Breast epithelium (tissue), 4 donors: ENCODE results near the gene TAL1. TPM values are rescaled to one million over a fixed set of nuclear protein-coding genes. Genes with fewer than 3 reads are reported as not detected.
"Not testable (repeated sequence)": the region's sequence is repeated elsewhere in the genome, so short reads cannot be mapped to it uniquely, and the experiment has no call there.

Source experiments
- DNase-seq, 2 donors: peaks; one replicate each; pipeline ENCODE4 v3.0.0-alpha.2; 2019; ENCODE audit warnings: low spot score in 2 of 2
- H3K27ac ChIP-seq, 2 donors: fragments of 200-600 bp; sonication (generic) in 1 of 2; one replicate each; pipeline ENCODE4 v1.5.1; 2016 to 2019; ENCODE audit warnings: mild to moderate bottlenecking in 1 of 2
- H3K27me3 ChIP-seq, 2 donors: fragments of 200-600 bp; sonication (generic) in 1 of 2; one replicate each; pipeline versions ENCODE4 v1.5.1 to v1.6.0; 2017 to 2019; ENCODE audit warnings: control low read depth in 1 of 2, mild to moderate bottlenecking in 1 of 2
- H3K36me3 ChIP-seq: fragments of 200-600 bp; one replicate; pipeline ENCODE4 v1.5.1; 2019
- H3K4me1 ChIP-seq, 2 donors: fragments of 200-600 bp; sonication (generic); one replicate each; pipeline ENCODE4 v1.5.1; 2016 to 2019; ENCODE audit warnings: control low read depth in 1 of 2
- H3K4me3 ChIP-seq, 3 donors: fragments of 200-600 bp; sonication (generic); 1 replicate in 2 of 3; 2 replicates in 1 of 3; pipeline ENCODE4 v1.5.1; 2016 to 2019; ENCODE audit warnings: mild to moderate bottlenecking in 3 of 3, moderate library complexity in 2 of 3
- H3K9me3 ChIP-seq, 2 donors: fragments of 200-600 bp; sonication (generic) in 1 of 2; one replicate each; pipeline ENCODE4 v1.5.1; 2016 to 2019; ENCODE audit warnings: control low read depth in 1 of 2
- CTCF ChIP-seq, 3 donors: fragments of 450-650 bp; IDR thresholded peaks; one replicate each; pipeline ENCODE4 v1.5.1; 2016 to 2017; ENCODE audit warnings: antibody characterized with exemption in 3 of 3, mild to moderate bottlenecking in 3 of 3, moderate library complexity in 3 of 3
- POLR2A ChIP-seq: fragments of 450-650 bp; IDR thresholded peaks from one replicate; pipeline ENCODE4 v1.6.1; 2016; ENCODE audit warnings: antibody characterized with exemption, mild to moderate bottlenecking, moderate library complexity
- POLR2AphosphoS5 ChIP-seq, 3 donors: sonication (generic); formaldehyde crosslinking; IDR thresholded peaks; one replicate each; pipeline ENCODE4 v1.6.1; 2017; ENCODE audit warnings: antibody characterized with exemption in 3 of 3
- intact Hi-C: fragments of 100-400 bp; cut with DNase I; formaldehyde crosslinking; loops from one replicate; pipeline ENCODE4 v1.15.1; 2023; ENCODE audit warnings: low total_unique reads
- total RNA-seq, 3 donors: library from RNA; depleted of rRNA; stranded (reverse); fragments of >200 nt; gene quantifications; one replicate each; pipeline ENCODE4 v1.1.0, GENCODE V29; 2016

The TAL1 gene
- total RNA-seq, 3 donors from 2014 or later, result 2.3 to 6.2 (median 5.1) TPM

GRCh38 chr1:47207803-47208373 lies 24.1 kb downstream of the TAL1 start:
- no peaks in the 10 kb centered on the region for H3K36me3 ChIP-seq
- TF ChIP-seq POLR2A (no peak), CTCF (IDR thresholded peaks at IDR 0.05) (no peak), POLR2AphosphoS5 (IDR thresholded peaks at IDR 0.05) (no peak)
- H3K27ac ChIP-seq, result no peak overlapping the region
- H3K4me1 ChIP-seq, result no peaks in the 10 kb centered on the region
- no peak for DNase-seq
- no peak overlapping the region for H3K4me3 ChIP-seq
- intact Hi-C loops, result no loop called here
- peaks cover 0 to 5% of the 10 kb centered on the region in 2 donors for H3K27me3 ChIP-seq
- H3K9me3 ChIP-seq, result no peaks in the 10 kb centered on the region

- H3K4me1 ChIP-seq, result no peaks in the 10 kb centered on the region
- H3K27me3 ChIP-seq, result peaks cover 0 to 5% of the 10 kb centered on the region in 2 donors
- no peak overlapping the region for H3K4me3 ChIP-seq
- H3K36me3 ChIP-seq, result no peaks in the 10 kb centered on the region
- TF ChIP-seq POLR2AphosphoS5 (IDR thresholded peaks at IDR 0.05) (no peak), POLR2A (no peak), CTCF (IDR thresholded peaks at IDR 0.05) (no peak)
- no peaks in the 10 kb centered on the region for H3K9me3 ChIP-seq
- H3K27ac ChIP-seq, result no peak overlapping the region
- intact Hi-C loops, result no loop called here
- DNase-seq, result no peak
Measured at GRCh38 chr1:47205918-47206317, 26.1 kb downstream of the TAL1 start.

- H3K4me3 ChIP-seq, DNase-seq, H3K27me3 ChIP-seq, H3K4me1 ChIP-seq, H3K27ac ChIP-seq, H3K9me3 ChIP-seq, H3K36me3 ChIP-seq, intact Hi-C loops: not testable (repeated sequence)
Measured at GRCh38 chr1:47203504-47203903, 28.5 kb downstream of the TAL1 start.

GRCh38 chr1:47201179-47201578 lies 30.8 kb downstream of the TAL1 start:
- H3K4me1 ChIP-seq, result no peaks in the 10 kb centered on the region
- H3K27me3 ChIP-seq, result peaks cover 0 to 7% of the 10 kb centered on the region in 2 donors
- H3K4me3 ChIP-seq, result no peak overlapping the region
- no peak for DNase-seq
- TF ChIP-seq POLR2A (no peak), CTCF (IDR thresholded peaks at IDR 0.05) (no peak), POLR2AphosphoS5 (IDR thresholded peaks at IDR 0.05) (no peak)
- H3K36me3 ChIP-seq, result no peaks in the 10 kb centered on the region
- H3K27ac ChIP-seq, result no peak overlapping the region
- intact Hi-C loops, result no loop called here
- H3K9me3 ChIP-seq, result no peaks in the 10 kb centered on the region

GRCh38 chr1:47198214-47198613 lies 33.8 kb downstream of the TAL1 start:
- no peaks in the 10 kb centered on the region for H3K36me3 ChIP-seq
- no peak overlapping the region for H3K4me3 ChIP-seq
- intact Hi-C loops, result loop anchor here (10.0 kb wide), 1 partner anchor 47 kb away; no protein-coding TSS in a partner anchor
- H3K27me3 ChIP-seq, result peaks cover 0 to 7% of the 10 kb centered on the region in 2 donors
- H3K4me1 ChIP-seq, result no peaks in the 10 kb centered on the region
- DNase-seq, result no peak
- H3K9me3 ChIP-seq, result no peaks in the 10 kb centered on the region
- TF ChIP-seq POLR2A (no peak), CTCF (IDR thresholded peaks at IDR 0.05) (no peak), POLR2AphosphoS5 (IDR thresholded peaks at IDR 0.05) (no peak)
- no peak overlapping the region for H3K27ac ChIP-seq

GRCh38 chr1:47196622-47197021 lies 35.4 kb downstream of the TAL1 start:
- Histone ChIP-seq H3K36me3 (no peaks in the 10 kb centered on the region), H3K27me3 (peaks cover 0 to 7% of the 10 kb centered on the region in 2 donors), H3K9me3 (no peaks in the 10 kb centered on the region), H3K4me1 (peaks cover 0 to 7% of the 10 kb centered on the region in 2 donors), H3K4me3 (no peak overlapping the region), H3K27ac (no peak overlapping the region)
- no peak for DNase-seq
- TF ChIP-seq POLR2AphosphoS5 (IDR thresholded peaks at IDR 0.05) (no peak), CTCF (IDR thresholded peaks at IDR 0.05) (no peak), POLR2A (no peak)
- intact Hi-C loops, result loop anchor here (10.0 kb wide), 1 partner anchor 48 kb away; no protein-coding TSS in a partner anchor

- H3K9me3 ChIP-seq, H3K27me3 ChIP-seq, H3K36me3 ChIP-seq, H3K4me3 ChIP-seq, H3K4me1 ChIP-seq, H3K27ac ChIP-seq, DNase-seq: not testable (repeated sequence)
- intact Hi-C loops, result loop anchor here (10.0 kb wide), 1 partner anchor 49 kb away; no protein-coding TSS in a partner anchor
Measured at GRCh38 chr1:47195981-47196380, 36.0 kb downstream of the TAL1 start.
